ENCODE data around the gene NOTCH2. TPM values are rescaled to one million over a fixed set of nuclear protein-coding genes. Genes with fewer than 3 reads are reported as not detected.
"Not testable (repeated sequence)": the region's sequence is repeated elsewhere in the genome, so short reads cannot be mapped to it uniquely, and the experiment has no call there.

NOTCH2 gene
- total RNA-seq, 1 experiment from 2014 or later: 62.9 TPM

GRCh38 chr1:120090830-120091229 is 21.4 kb upstream of the NOTCH2 start:
- POLR2A ChIA-PET; intact Hi-C loops (cut with micrococcal nuclease); H3K4me1 ChIP-seq (ENCODE audit: control insufficient read depth in 1 of 2, insufficient read depth in 2 of 2, low read length in 2 of 2); BruUV-seq (replicated peaks); DNase-seq (ENCODE audit: low read depth, low spot score); H3K9me2 ChIP-seq (ENCODE audit: insufficient read depth); H3K36me3 ChIP-seq (ENCODE audit: control insufficient read depth in 1 of 2, insufficient read depth in 2 of 2, low read length in 2 of 2); H3K27ac ChIP-seq (ENCODE audit: low read depth, low read length); H3K4me2 ChIP-seq (ENCODE audit: low read length); H3K79me2 ChIP-seq (ENCODE audit: insufficient read depth, low read length); H3K9ac ChIP-seq (ENCODE audit: low read length); H3K27me3 ChIP-seq (ENCODE audit: insufficient read depth, low read length); RAD21 ChIA-PET (ENCODE audit: low non-redundant PET in 1 of 2, low total read pairs in 2 of 2, uncharacterized antibody in 2 of 2, unreplicated experiment in 2 of 2); H4K20me1 ChIP-seq (ENCODE audit: insufficient read depth); H3K4me3 ChIP-seq (replicated peaks in 1 of 2; ENCODE audit: low read depth in 1 of 2, low read length in 2 of 2); CTCF ChIA-PET; H3K9me3 ChIP-seq (ENCODE audit: control insufficient read depth in 1 of 2, insufficient read depth in 1 of 2, low read depth in 1 of 2, low read length in 2 of 2); H2AFZ ChIP-seq (ENCODE audit: low read depth, low read length, poor library complexity, severe bottlenecking): not testable (repeated sequence)
- peak; percentile 57 for ATAC-seq

GRCh38 chr1:120087959-120088358 is 18.5 kb upstream of the NOTCH2 start:
- H3K9ac ChIP-seq (ENCODE audit: low read length); H4K20me1 ChIP-seq (ENCODE audit: insufficient read depth); CTCF ChIA-PET; H3K9me2 ChIP-seq (ENCODE audit: insufficient read depth); H3K27me3 ChIP-seq (ENCODE audit: insufficient read depth, low read length); RAD21 ChIA-PET (ENCODE audit: low non-redundant PET in 1 of 2, low total read pairs in 2 of 2, uncharacterized antibody in 2 of 2, unreplicated experiment in 2 of 2); H2AFZ ChIP-seq (ENCODE audit: low read depth, low read length, poor library complexity, severe bottlenecking); H3K4me1 ChIP-seq (ENCODE audit: control insufficient read depth in 1 of 2, insufficient read depth in 2 of 2, low read length in 2 of 2); H3K9me3 ChIP-seq (ENCODE audit: control insufficient read depth in 1 of 2, insufficient read depth in 1 of 2, low read depth in 1 of 2, low read length in 2 of 2); H3K4me3 ChIP-seq (replicated peaks in 1 of 2; ENCODE audit: low read depth in 1 of 2, low read length in 2 of 2); H3K27ac ChIP-seq (ENCODE audit: low read depth, low read length); H3K36me3 ChIP-seq (ENCODE audit: control insufficient read depth in 1 of 2, insufficient read depth in 2 of 2, low read length in 2 of 2); POLR2A ChIA-PET; H3K79me2 ChIP-seq (ENCODE audit: insufficient read depth, low read length); BruUV-seq (replicated peaks); intact Hi-C loops (cut with micrococcal nuclease): not testable (repeated sequence)
- TF ChIP-seq FOSL1 (IDR thresholded peaks at IDR 0.05; ENCODE audit: low read depth): peak; percentile 58
- peak; percentile 26; the same call in 1 of the 2 replicates for TF ChIP-seq JUND (IDR thresholded peaks at IDR 0.05)
- peak overlapping the region; percentile 14; the same call in 1 of the 2 replicates for H3K4me2 ChIP-seq (ENCODE audit: low read length)
- peak; percentile 8 for DNase-seq (ENCODE audit: low read depth, low spot score)
- ATAC-seq: peak; percentile 78; the same call in 1 of the 2 replicates

- H3K9ac ChIP-seq (ENCODE audit: low read length); CTCF ChIA-PET; H3K79me2 ChIP-seq (ENCODE audit: insufficient read depth, low read length); H3K9me3 ChIP-seq (ENCODE audit: control insufficient read depth in 1 of 2, insufficient read depth in 1 of 2, low read depth in 1 of 2, low read length in 2 of 2); H2AFZ ChIP-seq (ENCODE audit: low read depth, low read length, poor library complexity, severe bottlenecking); H3K27me3 ChIP-seq (ENCODE audit: insufficient read depth, low read length); RAD21 ChIA-PET (ENCODE audit: low non-redundant PET in 1 of 2, low total read pairs in 2 of 2, uncharacterized antibody in 2 of 2, unreplicated experiment in 2 of 2); intact Hi-C loops (cut with micrococcal nuclease); H3K4me3 ChIP-seq (replicated peaks in 1 of 2; ENCODE audit: low read depth in 1 of 2, low read length in 2 of 2); ATAC-seq; BruUV-seq (replicated peaks); H3K4me1 ChIP-seq (ENCODE audit: control insufficient read depth in 1 of 2, insufficient read depth in 2 of 2, low read length in 2 of 2); POLR2A ChIA-PET; H3K27ac ChIP-seq (ENCODE audit: low read depth, low read length); DNase-seq (ENCODE audit: low read depth, low spot score); H4K20me1 ChIP-seq (ENCODE audit: insufficient read depth); H3K36me3 ChIP-seq (ENCODE audit: control insufficient read depth in 1 of 2, insufficient read depth in 2 of 2, low read length in 2 of 2); H3K9me2 ChIP-seq (ENCODE audit: insufficient read depth); H3K4me2 ChIP-seq (ENCODE audit: low read length): not testable (repeated sequence)
These were observed 405 bp upstream of the NOTCH2 start for GRCh38 chr1:120069920-120070214.

GRCh38 chr1:120068683-120069066 is 787 bp downstream of the NOTCH2 start:
- POLR2A ChIA-PET; H3K4me1 ChIP-seq (ENCODE audit: control insufficient read depth in 1 of 2, insufficient read depth in 2 of 2, low read length in 2 of 2); H3K27ac ChIP-seq (ENCODE audit: low read depth, low read length); ATAC-seq; H3K27me3 ChIP-seq (ENCODE audit: insufficient read depth, low read length); H3K9me3 ChIP-seq (ENCODE audit: control insufficient read depth in 1 of 2, insufficient read depth in 1 of 2, low read depth in 1 of 2, low read length in 2 of 2); DNase-seq (ENCODE audit: low read depth, low spot score); BruUV-seq (replicated peaks); intact Hi-C loops (cut with micrococcal nuclease); H3K36me3 ChIP-seq (ENCODE audit: control insufficient read depth in 1 of 2, insufficient read depth in 2 of 2, low read length in 2 of 2); H3K9me2 ChIP-seq (ENCODE audit: insufficient read depth); H3K79me2 ChIP-seq (ENCODE audit: insufficient read depth, low read length); H2AFZ ChIP-seq (ENCODE audit: low read depth, low read length, poor library complexity, severe bottlenecking); RAD21 ChIA-PET (ENCODE audit: low non-redundant PET in 1 of 2, low total read pairs in 2 of 2, uncharacterized antibody in 2 of 2, unreplicated experiment in 2 of 2); H4K20me1 ChIP-seq (ENCODE audit: insufficient read depth); CTCF ChIA-PET: not testable (repeated sequence)
- peak overlapping the region; percentile 52 for H3K4me2 ChIP-seq (ENCODE audit: low read length)
- H3K4me3 ChIP-seq (replicated peaks in 1 of 2; ENCODE audit: low read depth in 1 of 2, low read length in 2 of 2): peak overlapping the region; percentile 45 to 53
- H3K9ac ChIP-seq (ENCODE audit: low read length): peak overlapping the region; percentile 59

- H4K20me1 ChIP-seq (ENCODE audit: insufficient read depth); H3K79me2 ChIP-seq (ENCODE audit: insufficient read depth, low read length); H3K4me3 ChIP-seq (replicated peaks in 1 of 2; ENCODE audit: low read depth in 1 of 2, low read length in 2 of 2); H2AFZ ChIP-seq (ENCODE audit: low read depth, low read length, poor library complexity, severe bottlenecking); H3K9me3 ChIP-seq (ENCODE audit: control insufficient read depth in 1 of 2, insufficient read depth in 1 of 2, low read depth in 1 of 2, low read length in 2 of 2); H3K27me3 ChIP-seq (ENCODE audit: insufficient read depth, low read length); CTCF ChIA-PET; H3K4me1 ChIP-seq (ENCODE audit: control insufficient read depth in 1 of 2, insufficient read depth in 2 of 2, low read length in 2 of 2); H3K36me3 ChIP-seq (ENCODE audit: control insufficient read depth in 1 of 2, insufficient read depth in 2 of 2, low read length in 2 of 2); H3K9ac ChIP-seq (ENCODE audit: low read length); POLR2A ChIA-PET; H3K27ac ChIP-seq (ENCODE audit: low read depth, low read length); BruUV-seq (replicated peaks); intact Hi-C loops (cut with micrococcal nuclease); ATAC-seq; DNase-seq (ENCODE audit: low read depth, low spot score); H3K4me2 ChIP-seq (ENCODE audit: low read length); RAD21 ChIA-PET (ENCODE audit: low non-redundant PET in 1 of 2, low total read pairs in 2 of 2, uncharacterized antibody in 2 of 2, unreplicated experiment in 2 of 2); H3K9me2 ChIP-seq (ENCODE audit: insufficient read depth): not testable (repeated sequence)
These were observed 21.3 kb downstream of the NOTCH2 start for GRCh38 chr1:120048208-120048607.

Data from HCT116 (cell line).